H9 (cell line): ENCODE results near the gene MED13L. TPM values are rescaled to one million over a fixed set of nuclear protein-coding genes. Genes with fewer than 3 reads are reported as not detected.

Source experiments
- DNase-seq: peaks from one replicate; pipeline ENCODE4 v3.0.0-alpha.2; 2017
- H2AFZ ChIP-seq: one replicate; pipeline ENCODE4 v1.6.1; 2013; ENCODE audit warnings: mild to moderate bottlenecking, low read length, control low read depth, moderate library complexity
- H2AK5ac ChIP-seq: 2 replicates; pipeline ENCODE4 v1.6.1; 2013; ENCODE audit warnings: low read length, control low read depth, mixed read lengths; ENCODE audit not compliant: insufficient read length
- H2BK120ac ChIP-seq: one replicate; pipeline ENCODE4 v1.6.1; 2013; ENCODE audit warnings: low read depth, mild to moderate bottlenecking, low read length, control low read depth, inconsistent platforms; ENCODE audit not compliant: poor library complexity, severe bottlenecking
- H2BK12ac ChIP-seq: 2 replicates; pipeline ENCODE4 v1.6.1; 2013; ENCODE audit warnings: low read length, control low read depth, mixed read lengths, low read depth; ENCODE audit not compliant: insufficient read length
- H2BK15ac ChIP-seq: 2 replicates; pipeline ENCODE4 v1.6.1; 2013; ENCODE audit warnings: low read depth, low read length, control low read depth
- H2BK20ac ChIP-seq: one replicate; pipeline ENCODE4 v1.6.1; 2013; ENCODE audit warnings: low read depth, mild to moderate bottlenecking, low read length, control low read depth, inconsistent platforms; ENCODE audit not compliant: poor library complexity, severe bottlenecking
- H2BK5ac ChIP-seq: 2 replicates; pipeline ENCODE4 v1.6.1; 2013; ENCODE audit warnings: low read length, control low read depth, mixed read lengths; ENCODE audit not compliant: insufficient read length
- H3K14ac ChIP-seq: 2 replicates; pipeline ENCODE4 v1.6.1; 2013; ENCODE audit warnings: low read length, control low read depth; ENCODE audit not compliant: insufficient read depth
- H3K18ac ChIP-seq: 2 replicates; pipeline ENCODE4 v1.6.1; 2013; ENCODE audit warnings: low read depth, mild to moderate bottlenecking, mixed read lengths, low read length, control low read depth; ENCODE audit not compliant: insufficient read length
- H3K23ac ChIP-seq: 2 replicates; pipeline ENCODE4 v1.6.1; 2013; ENCODE audit warnings: low read length, control low read depth, mixed read lengths, low read depth; ENCODE audit not compliant: insufficient read length
- H3K23me2 ChIP-seq: 2 replicates; pipeline ENCODE4 v1.6.1; 2013; ENCODE audit warnings: low read depth, mild to moderate bottlenecking, mixed read lengths, low read length, control low read depth; ENCODE audit not compliant: insufficient read length, poor library complexity, severe bottlenecking
- H3K27ac ChIP-seq: 2 replicates; pipeline ENCODE4 v1.5.1; 2013; ENCODE audit warnings: low read length, control low read depth, mixed read lengths, low read depth; ENCODE audit not compliant: insufficient read length
- H3K27me3 ChIP-seq: 2 replicates; pipeline ENCODE4 v1.6.1; 2013; ENCODE audit warnings: low read length, control low read depth, inconsistent platforms; ENCODE audit not compliant: insufficient read depth
- H3K4ac ChIP-seq: 2 replicates; pipeline ENCODE4 v1.6.1; 2013; ENCODE audit warnings: low read depth, mild to moderate bottlenecking, control low read depth, inconsistent platforms, low read length, moderate library complexity
- H3K4me1 ChIP-seq: 2 replicates; pipeline ENCODE4 v1.6.1; 2013; ENCODE audit warnings: low read length, control low read depth, inconsistent platforms; ENCODE audit not compliant: insufficient read depth
- H3K4me2 ChIP-seq: 2 replicates; pipeline ENCODE4 v1.6.1; 2013; ENCODE audit warnings: low read length, control low read depth, mixed read lengths; ENCODE audit not compliant: insufficient read length, insufficient read depth
- H3K56ac ChIP-seq: 2 replicates; pipeline ENCODE4 v1.6.1; 2013; ENCODE audit warnings: low read depth, mild to moderate bottlenecking, mixed read lengths, low read length, control low read depth; ENCODE audit not compliant: insufficient read length
- H3K79me1 ChIP-seq: 2 replicates; pipeline ENCODE4 v1.6.1; 2013; ENCODE audit warnings: low read depth, mild to moderate bottlenecking, moderate library complexity, low read length, control low read depth, inconsistent platforms; ENCODE audit not compliant: insufficient read depth, poor library complexity, severe bottlenecking
- H3K79me2 ChIP-seq: 2 replicates; pipeline ENCODE4 v1.6.1; 2013; ENCODE audit warnings: low read length, control low read depth, inconsistent platforms; ENCODE audit not compliant: insufficient read depth
- H3K9ac ChIP-seq: 2 replicates; pipeline ENCODE4 v1.6.1; 2013; ENCODE audit warnings: low read length, control low read depth, mixed read lengths; ENCODE audit not compliant: insufficient read length; ENCODE audit errors: extremely low read depth
- H3K9me3 ChIP-seq: one replicate; pipeline ENCODE4 v1.6.1; 2013; ENCODE audit warnings: low read depth, low read length, inconsistent platforms; ENCODE audit not compliant: control insufficient read depth
- H3T11ph ChIP-seq: one replicate; pipeline ENCODE4 v1.6.1; 2013; ENCODE audit warnings: mild to moderate bottlenecking, low read length, control low read depth, inconsistent platforms
- H4K20me1 ChIP-seq: one replicate; pipeline ENCODE4 v1.6.1; 2013; ENCODE audit not compliant: control insufficient read depth, insufficient read length, insufficient read depth
- H4K5ac ChIP-seq: 2 replicates; pipeline ENCODE4 v1.6.1; 2013; ENCODE audit warnings: low read depth, mild to moderate bottlenecking, mixed read lengths, low read length, control low read depth; ENCODE audit not compliant: insufficient read length
- H4K8ac ChIP-seq: replicated peaks from 2 replicates; pipeline ENCODE4 v1.6.1; 2013; ENCODE audit warnings: low read length, control low read depth, mixed read lengths, low read depth; ENCODE audit not compliant: insufficient read length
- H4K91ac ChIP-seq: 2 replicates; pipeline ENCODE4 v1.6.1; 2013; ENCODE audit warnings: low read depth, mild to moderate bottlenecking, moderate library complexity, mixed read lengths, low read length, control low read depth; ENCODE audit not compliant: insufficient read length
- H3K27ac Mint-ChIP-seq, 3 experiments: 2 replicates in 2 of 3; 3 replicates in 1 of 3; pipeline ENCODE4 v1.8.0; 2020 to 2021; ENCODE audit warnings: mixed read lengths in 3 of 3, mild to moderate bottlenecking in 1 of 3, moderate library complexity in 1 of 3
- H3K27me3 Mint-ChIP-seq: 2 replicates; pipeline ENCODE4 v1.8.0; 2021; ENCODE audit warnings: low read depth, mild to moderate bottlenecking, moderate library complexity, mixed read lengths
- H3K36me3 Mint-ChIP-seq, 3 experiments: 2 replicates in 2 of 3; 3 replicates in 1 of 3; pipeline ENCODE4 v1.8.0; 2020 to 2021; ENCODE audit warnings: low read depth in 3 of 3, mixed read lengths in 3 of 3; ENCODE audit not compliant: insufficient read depth in 1 of 3
- H3K4me1 Mint-ChIP-seq, 2 experiments: 2 replicates each; pipeline ENCODE4 v1.8.0; 2020; ENCODE audit warnings: mixed read lengths in 2 of 2
- H3K4me3 Mint-ChIP-seq, 2 experiments: 2 replicates in 1 of 2; 3 replicates in 1 of 2; pipeline ENCODE4 v1.8.0; 2020 to 2021; ENCODE audit warnings: mild to moderate bottlenecking in 2 of 2, mixed read lengths in 2 of 2, moderate library complexity in 1 of 2
- H3K9me3 Mint-ChIP-seq, 2 experiments: 2 replicates in 1 of 2; 3 replicates in 1 of 2; pipeline ENCODE4 v1.8.0; 2020; ENCODE audit warnings: mild to moderate bottlenecking in 2 of 2, mixed read lengths in 2 of 2, moderate library complexity in 1 of 2
- CTCF ChIP-seq: fragments of 200-600 bp; sonication (generic); conservative IDR thresholded peaks from 3 replicates; pipeline ENCODE4 v1.8.0; 2021; ENCODE audit warnings: antibody characterized with exemption, mild to moderate bottlenecking
- WGBS: extraction: QIAGEN DNeasy Blood & Tissue Kit; methylation state at CpG from one replicate; pipeline ENCODE4 v1.1.7; 2013; ENCODE audit warnings: missing lambda C conversion rate, low lambda C conversion rate, mixed read lengths; ENCODE audit not compliant: insufficient read length; ENCODE audit errors: extremely low coverage; 5-methylcytosine and 5-hydroxymethylcytosine counted together
- total RNA-seq: library from RNA; stranded (reverse); gene quantifications from 2 replicates; pipeline ENCODE4 v1.2.1, GENCODE V29; 2021

Gene MED13L
- total RNA-seq, 1 experiment from 2014 or later, result 52.4 TPM

GRCh38 chr12:116106870-116107269 is 170.6 kb downstream of the MED13L start:
- Histone ChIP-seq H2BK12ac (no peak overlapping the region), H4K5ac (no peak overlapping the region), H3K79me1 (no peaks in the 10 kb centered on the region), H2BK15ac (no peak overlapping the region), H3K27ac (no peak overlapping the region), H3K56ac (no peak overlapping the region), H3K14ac (no peak overlapping the region), H3K4ac (no peak overlapping the region), H4K91ac (no peak overlapping the region), H2BK120ac (no peak overlapping the region), H3K9me3 (no peaks in the 10 kb centered on the region), H2BK5ac (no peak overlapping the region), H2BK20ac (no peak overlapping the region), H3K27me3 (no peaks in the 10 kb centered on the region), H4K8ac (no peak overlapping the region), H3K23me2 (no peaks in the 10 kb centered on the region), H3K23ac (no peak overlapping the region), H3K18ac (no peak overlapping the region), H3T11ph (no peak overlapping the region), H2AK5ac (no peak overlapping the region), H2AFZ (no peak overlapping the region), H3K4me2 (no peak overlapping the region), H3K9ac (no peak overlapping the region), H3K79me2 (no peaks in the 10 kb centered on the region), H3K4me1 (no peaks in the 10 kb centered on the region), H4K20me1 (no peaks in the 10 kb centered on the region)
- Mint-ChIP-seq H3K27me3 (no peaks in the 10 kb centered on the region), H3K27ac (peak overlapping the region; percentile 38 to 82 (median 62); a peak in 4 of 7 replicates), H3K36me3 (peaks cover 0 to 9% (median 7%) of the 10 kb centered on the region in 3 experiments; a peak in 5 of 7 replicates), H3K4me1 (peaks cover 8 to 9% of the 10 kb centered on the region in 2 experiments; a peak in 3 of 4 replicates), H3K4me3 (no peak overlapping the region), H3K9me3 (no peaks in the 10 kb centered on the region)
- TF ChIP-seq CTCF, result no peak
- no peak for DNase-seq
- no CpG with 5 or more reads among the region's 2 CpGs for WGBS
